Prostate gland (tissue), 1 donor: ENCODE data around the gene CLEC16A.

Experiments used
- POLR2A ChIP-seq: fragments of 450-650 bp; IDR thresholded peaks from one replicate; pipeline ENCODE4 v1.6.1; 2016; ENCODE audit warnings: antibody characterized with exemption, mild to moderate bottlenecking
- POLR2AphosphoS5 ChIP-seq: sonication (generic); formaldehyde crosslinking; IDR thresholded peaks from one replicate; pipeline ENCODE4 v1.6.1; 2017; ENCODE audit warnings: antibody characterized with exemption

GRCh38 chr16:11009027-11009755, 64.8 kb downstream of the CLEC16A start:
- TF ChIP-seq POLR2A, result no peak
- no peak for TF ChIP-seq POLR2AphosphoS5
